ENCODE results near the gene RFPL1. TPM values are rescaled to one million over a fixed set of nuclear protein-coding genes. Genes with fewer than 3 reads are reported as not detected.
A peak's percentile ranks its signal among the peaks of the same experiment; 100 is the strongest.

RFPL1 gene

GRCh38 chr22:29491012-29491411 is 52.6 kb downstream of the RFPL1 start:
- no peak for DNase-seq
- H3K4me2 ChIP-seq (ENCODE audit: low read length, poor library complexity, severe bottlenecking) = no peak overlapping the region
- no peak overlapping the region for H4K8ac ChIP-seq (ENCODE audit: low read length)
- no peak overlapping the region for H2AFZ ChIP-seq (ENCODE audit: low read depth, low read length)
- H2BK120ac ChIP-seq (ENCODE audit: low read depth, low read length) = no peak overlapping the region
- no peak overlapping the region for H2BK5ac ChIP-seq (ENCODE audit: low read depth, low read length, poor library complexity, severe bottlenecking)
- 92% methylated on average over 6 of the region's 6 CpGs for WGBS
- H2BK15ac ChIP-seq (ENCODE audit: low read depth, poor library complexity, severe bottlenecking) = no peak overlapping the region
- no peak overlapping the region for H3K4ac ChIP-seq (ENCODE audit: low read depth in 1 of 2, low read length in 2 of 2)
- H4K91ac ChIP-seq (ENCODE audit: low read length) = no peak overlapping the region
- no peak overlapping the region for H3K18ac ChIP-seq (ENCODE audit: low read depth in 1 of 2, low read length in 2 of 2)
- H3K27ac ChIP-seq (ENCODE audit: low read length, poor library complexity, severe bottlenecking) = no peak overlapping the region
- H3K4me3 ChIP-seq (ENCODE audit: insufficient read depth in 1 of 2, low read depth in 1 of 2, low read length in 2 of 2) = peak overlapping the region in 1 of 2 experiments; percentile 43
- no peak overlapping the region for H3K9ac ChIP-seq (ENCODE audit: low read length)
- no peaks in the 10 kb centered on the region for H3K79me1 ChIP-seq (replicated peaks; ENCODE audit: low read length, poor library complexity, severe bottlenecking)
- peaks cover 0 to 6% of the 10 kb centered on the region in 2 experiments for H3K27me3 ChIP-seq (ENCODE audit: control insufficient read depth in 1 of 2, insufficient read depth in 1 of 2, low read length in 2 of 2)
- peaks cover 9% of the 10 kb centered on the region for H3K9me3 ChIP-seq (ENCODE audit: control insufficient read depth, low read length)
- H3K36me3 ChIP-seq (ENCODE audit: control insufficient read depth in 1 of 2, insufficient read depth in 2 of 2, low read depth in 1 of 2, low read length in 2 of 2) = peaks cover 0 to 9% of the 10 kb centered on the region in 2 experiments
- H2BK12ac ChIP-seq (ENCODE audit: low read length in 2 of 2) = no peak overlapping the region
- no peak overlapping the region for H3K14ac ChIP-seq (ENCODE audit: low read length in 2 of 2)
- H3K23ac ChIP-seq (ENCODE audit: low read length in 2 of 2) = no peak overlapping the region
- no peaks in the 10 kb centered on the region for H3K4me1 ChIP-seq (ENCODE audit: control insufficient read depth, insufficient read depth, low read depth, low read length)
- no peak overlapping the region for H2AK5ac ChIP-seq (ENCODE audit: low read length, severe bottlenecking)

Small RNAs within 50 kb of the gene (small RNA-seq; reads per million reads assigned to genes)
- not detected for gene AC000041.1 (ENCODE audit: low read depth)
